Peyer's patch (tissue), 4 donors: ENCODE measurements around the gene AK8. TPM values are rescaled to one million over a fixed set of nuclear protein-coding genes. Genes with fewer than 3 reads are reported as not detected.

Source experiments
- DNase-seq, 3 donors: peaks; one replicate each; pipeline ENCODE4 v3.0.0-alpha.2; 2017 to 2019
- H3K27ac ChIP-seq, 4 donors: fragments of 200-600 bp; sonication (generic); one replicate each; pipeline ENCODE4 v1.5.1; 2016 to 2019
- H3K27me3 ChIP-seq, 2 donors: fragments of 200-600 bp; sonication (generic); one replicate each; pipeline ENCODE4 v1.5.1; 2019
- H3K36me3 ChIP-seq, 3 donors: fragments of 200-600 bp; sonication (generic); one replicate each; pipeline ENCODE4 v1.5.1; 2016 to 2019
- H3K4me1 ChIP-seq, 4 donors: fragments of 200-600 bp; sonication (generic); one replicate each; pipeline ENCODE4 v1.5.1; 2016 to 2019
- H3K4me3 ChIP-seq, 4 donors: fragments of 200-600 bp; sonication (generic); 1 replicate in 3 of 4; 2 replicates in 1 of 4; pipeline ENCODE4 v1.5.1; 2016 to 2019; ENCODE audit warnings: mild to moderate bottlenecking in 1 of 4
- H3K9me3 ChIP-seq, 4 donors: fragments of 200-600 bp; sonication (generic); one replicate each; pipeline ENCODE4 v1.5.1; 2016 to 2019; ENCODE audit warnings: mild to moderate bottlenecking in 1 of 4
- CTCF ChIP-seq, 6 experiments: fragments of 450-650 bp in 4 of 6; fragments of 200-600 bp in 2 of 6; sonication (generic) in 1 of 6; IDR thresholded peaks; one replicate each; pipeline ENCODE4 v1.5.1; 2017 to 2019; ENCODE audit warnings: antibody characterized with exemption in 6 of 6, mild to moderate bottlenecking in 3 of 6, moderate library complexity in 1 of 6
- POLR2A ChIP-seq, 2 donors: fragments of 450-650 bp; IDR thresholded peaks; one replicate each; pipeline ENCODE4 v1.5.1; 2017; ENCODE audit warnings: antibody characterized with exemption in 2 of 2, mild to moderate bottlenecking in 2 of 2, moderate library complexity in 2 of 2
- total RNA-seq, 4 donors: library from RNA; depleted of rRNA; stranded (reverse); fragments of >200 nt; gene quantifications; one replicate each; pipeline ENCODE4 v1.1.0, GENCODE V29; 2016

The AK8 gene
- total RNA-seq, 4 donors from 2014 or later: not detected

GRCh38 chr9:132788378-132788777, 89.7 kb downstream of the AK8 start:
- no peak for DNase-seq
- TF ChIP-seq POLR2A (IDR thresholded peaks at IDR 0.05) (no peak), CTCF (IDR thresholded peaks at IDR 0.05) (no peak)
- no peaks in the 10 kb centered on the region for H3K4me1 ChIP-seq
- H3K36me3 ChIP-seq: no peaks in the 10 kb centered on the region
- H3K4me3 ChIP-seq: no peak overlapping the region
- no peak overlapping the region for H3K27ac ChIP-seq
- no peaks in the 10 kb centered on the region for H3K27me3 ChIP-seq
- no peaks in the 10 kb centered on the region for H3K9me3 ChIP-seq

GRCh38 chr9:132787748-132788159, 90.3 kb downstream of the AK8 start:
- no peaks in the 10 kb centered on the region for H3K27me3 ChIP-seq
- TF ChIP-seq POLR2A (IDR thresholded peaks at IDR 0.05) (no peak), CTCF (IDR thresholded peaks at IDR 0.05) (no peak)
- no peaks in the 10 kb centered on the region for H3K9me3 ChIP-seq
- no peaks in the 10 kb centered on the region for H3K36me3 ChIP-seq
- no peak overlapping the region for H3K27ac ChIP-seq
- DNase-seq: no peak
- H3K4me3 ChIP-seq: no peak overlapping the region
- H3K4me1 ChIP-seq: no peaks in the 10 kb centered on the region

- TF ChIP-seq CTCF (IDR thresholded peaks at IDR 0.05) (no peak), POLR2A (IDR thresholded peaks at IDR 0.05) (no peak)
- no peak for DNase-seq
Measured at GRCh38 chr9:132784286-132784830, 93.7 kb downstream of the AK8 start.

GRCh38 chr9:132783006-132783405, 95.1 kb downstream of the AK8 start:
- TF ChIP-seq POLR2A (IDR thresholded peaks at IDR 0.05) (no peak), CTCF (IDR thresholded peaks at IDR 0.05) (no peak)
- DNase-seq: no peak
- no peaks in the 10 kb centered on the region for H3K9me3 ChIP-seq
- H3K4me3 ChIP-seq: no peak overlapping the region
- no peaks in the 10 kb centered on the region for H3K27me3 ChIP-seq
- no peaks in the 10 kb centered on the region for H3K36me3 ChIP-seq
- no peaks in the 10 kb centered on the region for H3K4me1 ChIP-seq
- no peak overlapping the region for H3K27ac ChIP-seq

More at GRCh38 chr9:132784286-132784830, 93.7 kb downstream of the AK8 start:
- Histone ChIP-seq H3K9me3 (no peaks in the 10 kb centered on the region), H3K4me3 (no peak overlapping the region), H3K27ac (no peak overlapping the region), H3K36me3 (no peaks in the 10 kb centered on the region), H3K27me3 (no peaks in the 10 kb centered on the region), H3K4me1 (no peaks in the 10 kb centered on the region)

GRCh38 chr9:132782037-132782436, 96.0 kb downstream of the AK8 start:
- no peak for DNase-seq
- H3K27ac ChIP-seq: no peak overlapping the region
- H3K27me3 ChIP-seq: no peaks in the 10 kb centered on the region
- no peak overlapping the region for H3K4me3 ChIP-seq
- TF ChIP-seq POLR2A (IDR thresholded peaks at IDR 0.05) (no peak), CTCF (IDR thresholded peaks at IDR 0.05) (no peak)
- H3K36me3 ChIP-seq: no peaks in the 10 kb centered on the region
- no peaks in the 10 kb centered on the region for H3K4me1 ChIP-seq
- H3K9me3 ChIP-seq: no peaks in the 10 kb centered on the region
